Common myeloid progenitor, CD34-positive (primary cell): ENCODE data around the gene CDH22.

Source experiments
- CTCF ChIA-PET: fragments of 350-600 bp; sonication (Branson Sonifier 250); formaldehyde crosslinking; loops from one replicate; lab custom pipeline; 2021; ENCODE audit warnings: antibody characterized with exemption; lab: Charles Lee
- POLR2A ChIA-PET: fragments of 350-600 bp; sonication (Branson Sonifier 250); formaldehyde crosslinking; loops from one replicate; lab custom pipeline; 2021; ENCODE audit warnings: antibody characterized with exemption; lab: Charles Lee
- DNase-seq, 3 donors: peaks; one replicate each; pipeline versions ENCODE4 v3.0.0 to v3.0.0-alpha.2; 2013
- H3K27ac ChIP-seq, 2 experiments: 1 replicate in 1 of 2; 2 replicates in 1 of 2; pipeline ENCODE4 v1.7.0; 2013; ENCODE audit warnings: inconsistent platforms in 2 of 2, low read length in 2 of 2, mild to moderate bottlenecking in 2 of 2, low read depth in 1 of 2, moderate library complexity in 1 of 2; ENCODE audit not compliant: severe bottlenecking in 2 of 2, insufficient read depth in 1 of 2, poor library complexity in 1 of 2
- H3K27me3 ChIP-seq, 5 experiments: replicated peaks in 2 of 5; 1 replicate in 3 of 5; 2 replicates in 2 of 5; pipeline versions ENCODE4 v1.6.1 to v1.7.0; 2013; ENCODE audit warnings: low read length in 4 of 5, mild to moderate bottlenecking in 2 of 5, moderate library complexity in 2 of 5, inconsistent platforms in 1 of 5; ENCODE audit not compliant: insufficient read depth in 5 of 5, control insufficient read depth in 4 of 5
- H3K36me3 ChIP-seq, 4 experiments: 1 replicate in 2 of 4; 2 replicates in 2 of 4; pipeline versions ENCODE4 v1.6.1 to v1.7.0; 2013; ENCODE audit warnings: low read length in 3 of 4, control low read depth in 1 of 4, mild to moderate bottlenecking in 1 of 4; ENCODE audit not compliant: control insufficient read depth in 4 of 4, insufficient read depth in 4 of 4
- H3K4me1 ChIP-seq, 4 experiments: 1 replicate in 3 of 4; 2 replicates in 1 of 4; pipeline versions ENCODE4 v1.6.1 to v1.7.1; 2013; ENCODE audit warnings: low read length in 3 of 4, mild to moderate bottlenecking in 3 of 4, control low read depth in 1 of 4, inconsistent platforms in 1 of 4, moderate library complexity in 1 of 4; ENCODE audit not compliant: control insufficient read depth in 4 of 4, insufficient read depth in 4 of 4; ENCODE audit errors: control extremely low read depth in 1 of 4
- H3K4me3 ChIP-seq, 7 experiments: 1 replicate in 4 of 7; 2 replicates in 3 of 7; pipeline versions ENCODE4 v1.5.1 to v1.7.0; 2013; ENCODE audit warnings: mild to moderate bottlenecking in 7 of 7, low read length in 6 of 7, moderate library complexity in 6 of 7, inconsistent platforms in 2 of 7, low read depth in 2 of 7, control low read depth in 1 of 7; ENCODE audit not compliant: insufficient read depth in 4 of 7, control insufficient read depth in 1 of 7; ENCODE audit errors: extremely low read depth in 1 of 7
- H3K9me3 ChIP-seq, 5 experiments: 1 replicate in 4 of 5; 2 replicates in 1 of 5; pipeline versions ENCODE4 v1.6.1 to v1.7.1; 2013; ENCODE audit warnings: low read length in 4 of 5, mild to moderate bottlenecking in 2 of 5, inconsistent platforms in 1 of 5, low read depth in 1 of 5, moderate library complexity in 1 of 5; ENCODE audit not compliant: control insufficient read depth in 4 of 5, insufficient read depth in 2 of 5; ENCODE audit errors: control extremely low read depth in 1 of 5
- WGBS: methylation state at CpG from one replicate; pipeline ENCODE4 v1.1.5; 2013; ENCODE audit not compliant: insufficient coverage; 5-methylcytosine and 5-hydroxymethylcytosine counted together

CDH22 gene

DNA sequence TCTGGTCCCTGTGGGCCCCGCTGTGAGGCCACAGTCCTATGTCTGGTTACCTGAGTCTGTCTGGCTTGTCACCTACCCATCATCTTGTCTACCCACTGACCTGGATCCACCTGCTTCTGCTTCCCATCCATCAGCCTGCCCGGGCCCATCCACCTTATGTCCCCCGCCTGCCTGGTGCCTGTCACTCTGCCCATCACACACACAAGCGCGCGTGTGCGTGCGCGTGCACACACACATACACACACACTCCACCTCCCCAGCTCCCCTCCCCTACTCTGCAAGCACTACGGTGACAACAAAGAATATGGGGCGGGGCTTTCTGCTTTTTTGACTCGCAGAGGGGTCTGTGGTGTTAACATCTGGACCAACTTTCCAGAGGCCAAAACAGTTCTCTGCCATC lies 8.0 kb downstream of the CDH22 start:
- ChIA-PET POLR2A (no interaction called here), CTCF (no interaction called here)
- WGBS = 92% methylated on average over 7 of the region's 12 CpGs
- Histone ChIP-seq H3K27ac (no peak overlapping the region), H3K9me3 (no peaks in the 10 kb centered on the region), H3K27me3 (peaks cover 2 to 38% (median 15%) of the 10 kb centered on the region in 5 experiments), H3K36me3 (no peaks in the 10 kb centered on the region), H3K4me1 (peaks cover 0 to 6% (median 0%) of the 10 kb centered on the region in 4 experiments), H3K4me3 (no peak overlapping the region)
- DNase-seq = no peak

DNA sequence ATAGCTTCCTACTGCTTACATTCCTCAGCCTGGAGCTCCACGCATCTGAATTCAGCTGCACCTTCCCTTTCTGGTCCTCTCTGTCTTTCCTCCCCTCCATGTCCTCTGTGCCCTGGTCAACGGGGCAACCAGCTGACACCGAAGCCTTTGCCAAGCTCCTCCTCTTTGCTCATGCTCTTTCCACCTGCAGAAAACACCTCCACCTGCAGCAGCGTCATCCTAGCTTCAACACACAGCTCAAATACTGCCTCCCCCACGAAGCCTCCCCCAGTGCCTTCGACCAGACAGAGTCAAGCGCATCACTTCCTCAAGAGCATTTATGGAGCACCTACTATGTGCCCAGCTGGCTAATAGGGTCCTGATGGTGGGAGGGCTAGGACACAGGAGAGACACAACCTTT lies 9.2 kb downstream of the CDH22 start:
- WGBS = 68% methylated on average over 7 of the region's 7 CpGs
- CTCF ChIA-PET = interaction anchor here (1.1 kb wide), 2 partner anchors 8 to 50 kb away, joined by 3 to 4 read pairs; no protein-coding TSS in a partner anchor
- DNase-seq = no peak
- Histone ChIP-seq H3K9me3 (no peaks in the 10 kb centered on the region), H3K27ac (no peak overlapping the region), H3K27me3 (peaks cover 2 to 45% (median 14%) of the 10 kb centered on the region in 5 experiments), H3K36me3 (no peaks in the 10 kb centered on the region), H3K4me3 (no peak overlapping the region), H3K4me1 (no peaks in the 10 kb centered on the region)
- POLR2A ChIA-PET = no interaction called here

DNA sequence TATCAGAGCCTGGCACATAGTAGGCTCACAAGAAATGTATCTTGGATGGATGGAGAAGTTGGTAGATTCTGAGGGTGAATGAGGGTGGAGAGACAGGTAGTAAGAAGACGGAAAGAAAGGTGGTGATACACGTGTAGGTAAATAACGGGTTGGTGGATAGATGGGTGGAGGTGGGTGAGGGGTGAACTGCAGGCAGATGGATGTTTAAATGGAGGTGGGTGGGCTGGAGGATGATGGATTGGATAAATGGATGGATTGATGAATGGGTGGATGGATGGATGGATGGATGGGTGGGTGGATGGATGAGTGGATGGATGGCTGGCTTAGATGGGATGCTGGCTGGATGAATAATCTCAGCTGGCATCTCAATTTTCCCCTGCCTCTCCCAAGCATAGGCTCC lies 9.9 kb downstream of the CDH22 start:
- POLR2A ChIA-PET = no interaction called here
- no peaks in the 10 kb centered on the region for H3K36me3 ChIP-seq
- no peaks in the 10 kb centered on the region for H3K4me1 ChIP-seq
- H3K4me3 ChIP-seq = no peak overlapping the region
- no peaks in the 10 kb centered on the region for H3K9me3 ChIP-seq
- H3K27me3 ChIP-seq = peaks cover 4 to 50% (median 10%) of the 10 kb centered on the region in 5 experiments
- no peak for DNase-seq
- CTCF ChIA-PET = interaction anchor here (1.1 kb wide), 2 partner anchors 9 to 50 kb away, joined by 3 to 4 read pairs; no protein-coding TSS in a partner anchor
- 93% methylated on average over 3 of the region's 3 CpGs for WGBS
- H3K27ac ChIP-seq = no peak overlapping the region

DNA sequence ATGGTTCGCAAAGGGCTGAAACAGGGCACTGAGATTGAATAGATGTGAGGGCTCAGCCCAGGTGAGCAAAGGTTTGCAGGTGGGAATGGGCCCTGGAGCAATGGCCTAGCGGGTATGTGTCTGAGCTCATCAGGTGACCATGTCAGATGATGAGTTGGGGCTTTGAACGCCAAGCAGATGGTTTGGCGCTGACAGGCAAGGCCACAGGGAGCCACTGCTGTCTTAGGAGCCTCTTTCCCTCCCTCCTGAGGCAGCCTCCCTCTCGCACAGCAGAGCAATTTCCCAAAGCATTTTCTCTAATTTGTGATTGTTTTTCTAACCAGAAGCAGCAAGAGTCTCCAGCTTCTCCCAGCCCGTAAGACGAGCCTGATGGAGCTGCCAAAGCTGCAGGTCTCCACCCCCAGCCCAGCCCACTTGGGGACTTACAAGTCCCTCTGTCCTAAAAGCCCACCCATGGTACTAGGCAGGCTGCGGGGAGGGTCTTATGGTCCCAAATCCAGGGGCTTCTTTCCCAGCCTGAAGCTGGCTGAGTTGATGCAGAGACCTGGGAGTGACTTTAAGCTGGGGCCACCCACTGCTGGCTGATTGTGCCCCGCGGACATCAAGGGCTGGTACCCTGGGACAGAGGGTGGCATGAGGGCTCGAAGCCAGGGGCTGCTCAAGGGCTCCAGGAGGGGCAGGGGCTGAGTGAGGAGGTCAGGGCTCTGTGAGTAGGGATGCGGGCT lies 11.6 kb downstream of the CDH22 start:
- ChIA-PET POLR2A (no interaction called here), CTCF (interaction anchor here (2.7 kb wide), 1 partner anchor 9 kb away, joined by 11 read pairs; no protein-coding TSS in a partner anchor)
- H3K4me1 ChIP-seq = no peaks in the 10 kb centered on the region
- no peak overlapping the region for H3K27ac ChIP-seq
- H3K9me3 ChIP-seq = no peaks in the 10 kb centered on the region
- DNase-seq = no peak
- H3K36me3 ChIP-seq = no peaks in the 10 kb centered on the region
- peaks cover 4 to 55% (median 10%) of the 10 kb centered on the region in 5 experiments for H3K27me3 ChIP-seq
- 76% methylated on average over 12 of the region's 12 CpGs for WGBS
- H3K4me3 ChIP-seq = no peak overlapping the region

DNA sequence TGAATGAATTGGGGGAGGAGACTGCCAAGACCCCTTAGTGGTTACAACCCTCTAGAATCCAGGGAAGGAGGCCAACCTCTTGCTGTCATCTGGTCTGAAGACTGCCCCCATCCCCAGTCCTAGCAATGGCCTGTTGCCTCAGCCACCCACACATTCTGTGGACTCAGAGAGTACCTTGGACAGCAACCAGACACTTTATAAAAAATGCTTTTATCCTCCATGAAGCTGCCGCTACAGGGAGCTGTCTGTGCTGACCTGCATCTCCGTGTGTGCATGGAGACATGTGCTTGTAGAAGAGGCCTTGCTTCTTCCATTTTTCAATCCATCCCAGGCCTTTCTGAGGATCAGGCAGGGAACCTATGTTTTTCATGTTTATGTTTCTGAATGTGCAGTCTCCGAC lies 15.2 kb downstream of the CDH22 start:
- CTCF ChIA-PET = interaction anchor here (0.6 kb wide), 1 partner anchor 13 kb away, joined by 3 read pairs; no protein-coding TSS in a partner anchor
- 6% methylated on average over 2 of the region's 3 CpGs for WGBS

DNA sequence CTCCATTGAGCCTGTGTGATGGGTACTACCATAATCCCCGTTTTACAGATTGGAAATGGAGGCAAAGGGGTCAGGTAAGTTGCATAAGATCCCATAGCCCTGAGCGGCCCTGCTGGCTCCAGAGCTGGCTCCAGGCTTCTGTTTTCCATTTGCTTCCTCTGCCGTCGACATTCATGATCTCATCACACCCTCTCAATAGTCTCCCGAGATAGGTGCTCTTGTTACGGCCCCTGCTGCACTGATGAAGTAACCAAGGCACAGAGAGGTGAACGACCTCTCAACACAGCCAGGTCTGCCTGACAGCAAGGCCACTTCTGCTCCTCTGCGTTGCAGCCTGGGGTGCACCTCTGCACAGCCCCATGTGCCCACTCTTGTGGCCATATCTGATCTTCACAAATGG lies 16.9 kb downstream of the CDH22 start:
- Histone ChIP-seq H3K4me3 (no peak overlapping the region), H3K9me3 (no peaks in the 10 kb centered on the region), H3K27me3 (peaks cover 3 to 65% (median 8%) of the 10 kb centered on the region in 5 experiments), H3K27ac (no peak overlapping the region), H3K4me1 (no peaks in the 10 kb centered on the region), H3K36me3 (no peaks in the 10 kb centered on the region)
- ChIA-PET POLR2A (no interaction called here), CTCF (interaction anchor here (3.9 kb wide), 1 partner anchor 14 kb away, joined by 18 read pairs; no protein-coding TSS in a partner anchor)
- DNase-seq = no peak
- WGBS = 64% methylated on average over 8 of the region's 8 CpGs

More for the DNA sequence above, 15.2 kb downstream of the CDH22 start:
- H3K4me3 ChIP-seq = no peak overlapping the region
- no peak overlapping the region for H3K27ac ChIP-seq
- no peaks in the 10 kb centered on the region for H3K36me3 ChIP-seq
- POLR2A ChIA-PET = no interaction called here
- DNase-seq = peak; percentile 52 to 79 (median 77)
- no peaks in the 10 kb centered on the region for H3K9me3 ChIP-seq
- peaks cover 4 to 68% (median 8%) of the 10 kb centered on the region in 5 experiments for H3K27me3 ChIP-seq
- no peaks in the 10 kb centered on the region for H3K4me1 ChIP-seq

DNA sequence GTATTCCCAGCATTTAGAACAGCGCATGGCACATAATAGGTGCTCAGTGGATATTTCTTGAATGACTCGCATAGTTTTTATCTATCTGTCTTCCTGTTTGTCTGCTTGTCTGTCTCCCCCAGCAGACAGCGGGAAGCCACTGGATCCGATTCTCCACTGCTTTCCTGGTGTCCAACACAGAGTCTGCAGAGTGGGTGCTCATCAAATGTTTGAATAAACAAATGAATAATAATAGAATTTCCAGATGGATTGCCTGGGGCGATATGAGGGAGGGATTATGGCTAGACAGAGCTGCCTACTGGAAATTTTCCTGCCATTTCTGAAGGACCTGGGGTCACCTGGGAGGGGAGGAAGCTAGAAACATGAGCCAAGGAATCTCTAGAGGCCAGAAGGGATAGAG lies 18.9 kb downstream of the CDH22 start:
- Histone ChIP-seq H3K4me1 (no peaks in the 10 kb centered on the region), H3K27me3 (peaks cover 0 to 71% (median 11%) of the 10 kb centered on the region in 5 experiments), H3K4me3 (no peak overlapping the region), H3K36me3 (no peaks in the 10 kb centered on the region), H3K27ac (no peak overlapping the region), H3K9me3 (no peaks in the 10 kb centered on the region)
- WGBS = 79% methylated on average over 5 of the region's 5 CpGs
- ChIA-PET CTCF (interaction anchor here (3.9 kb wide), 1 partner anchor 16 kb away, joined by 18 read pairs; no protein-coding TSS in a partner anchor), POLR2A (no interaction called here)
- DNase-seq = no peak
